ENCODE data around the gene PTPRO. TPM values are rescaled to one million over a fixed set of nuclear protein-coding genes. Genes with fewer than 3 reads are reported as not detected.

The PTPRO gene
- total RNA-seq, 6 experiments from 2014 or later: 0.07 to 0.19 (median 0.09) TPM; not detected in 1

DNA sequence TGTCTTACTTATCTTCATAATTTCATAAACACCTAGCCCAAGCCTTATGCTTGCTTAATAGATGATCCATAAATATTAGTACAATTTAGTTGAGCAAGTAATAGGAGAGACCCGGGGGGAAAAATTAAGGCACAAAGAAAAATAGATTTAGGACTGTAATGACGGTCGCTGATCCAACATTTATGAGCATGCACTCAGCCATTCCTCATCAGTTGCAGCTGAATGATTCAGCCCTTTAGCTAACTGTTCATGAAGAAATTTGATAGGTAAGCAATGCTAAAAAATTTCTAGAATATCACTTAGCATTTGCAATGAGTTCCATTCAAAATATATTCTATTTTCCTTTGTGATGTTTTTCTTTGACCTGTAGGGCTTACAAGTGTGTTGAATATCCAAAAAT is 163.2 kb downstream of the PTPRO start:
- H3K36me3 Mint-ChIP-seq (ENCODE audit: low read depth): no peaks in the 10 kb centered on the region
- H3K27me3 Mint-ChIP-seq (ENCODE audit: insufficient read depth): peaks cover 3% of the 10 kb centered on the region; the same call in 1 of the 2 replicates
- no peaks in the 10 kb centered on the region for H3K9me3 Mint-ChIP-seq

GRCh38 chr12:15486859-15487258 is 164.6 kb downstream of the PTPRO start:
- H3K36me3 Mint-ChIP-seq (ENCODE audit: low read depth): no peaks in the 10 kb centered on the region
- no peak for DNase-seq
- TF ChIP-seq, protein P1, sequence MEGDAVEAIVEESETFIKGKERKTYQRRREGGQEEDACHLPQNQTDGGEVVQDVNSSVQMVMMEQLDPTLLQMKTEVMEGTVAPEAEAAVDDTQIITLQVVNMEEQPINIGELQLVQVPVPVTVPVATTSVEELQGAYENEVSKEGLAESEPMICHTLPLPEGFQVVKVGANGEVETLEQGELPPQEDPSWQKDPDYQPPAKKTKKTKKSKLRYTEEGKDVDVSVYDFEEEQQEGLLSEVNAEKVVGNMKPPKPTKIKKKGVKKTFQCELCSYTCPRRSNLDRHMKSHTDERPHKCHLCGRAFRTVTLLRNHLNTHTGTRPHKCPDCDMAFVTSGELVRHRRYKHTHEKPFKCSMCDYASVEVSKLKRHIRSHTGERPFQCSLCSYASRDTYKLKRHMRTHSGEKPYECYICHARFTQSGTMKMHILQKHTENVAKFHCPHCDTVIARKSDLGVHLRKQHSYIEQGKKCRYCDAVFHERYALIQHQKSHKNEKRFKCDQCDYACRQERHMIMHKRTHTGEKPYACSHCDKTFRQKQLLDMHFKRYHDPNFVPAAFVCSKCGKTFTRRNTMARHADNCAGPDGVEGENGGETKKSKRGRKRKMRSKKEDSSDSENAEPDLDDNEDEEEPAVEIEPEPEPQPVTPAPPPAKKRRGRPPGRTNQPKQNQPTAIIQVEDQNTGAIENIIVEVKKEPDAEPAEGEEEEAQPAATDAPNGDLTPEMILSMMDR (IDR thresholded peaks at IDR 0.05): no peak
- H3K9me3 Mint-ChIP-seq: no peaks in the 10 kb centered on the region
- no peak overlapping the region for H3K4me3 Mint-ChIP-seq
- no peaks in the 10 kb centered on the region for H3K4me1 Mint-ChIP-seq (ENCODE audit: low read depth)
- no peak overlapping the region for H3K27ac Mint-ChIP-seq
- peaks cover 3% of the 10 kb centered on the region; the same call in 1 of the 2 replicates for H3K27me3 Mint-ChIP-seq (ENCODE audit: insufficient read depth)

More for the DNA sequence above, 163.2 kb downstream of the PTPRO start:
- no peak overlapping the region for H3K4me3 Mint-ChIP-seq
- TF ChIP-seq, protein P1 (IDR thresholded peaks at IDR 0.05): no peak
- no peaks in the 10 kb centered on the region for H3K4me1 Mint-ChIP-seq (ENCODE audit: low read depth)
- no peak overlapping the region for H3K27ac Mint-ChIP-seq
- DNase-seq: no peak

DNA sequence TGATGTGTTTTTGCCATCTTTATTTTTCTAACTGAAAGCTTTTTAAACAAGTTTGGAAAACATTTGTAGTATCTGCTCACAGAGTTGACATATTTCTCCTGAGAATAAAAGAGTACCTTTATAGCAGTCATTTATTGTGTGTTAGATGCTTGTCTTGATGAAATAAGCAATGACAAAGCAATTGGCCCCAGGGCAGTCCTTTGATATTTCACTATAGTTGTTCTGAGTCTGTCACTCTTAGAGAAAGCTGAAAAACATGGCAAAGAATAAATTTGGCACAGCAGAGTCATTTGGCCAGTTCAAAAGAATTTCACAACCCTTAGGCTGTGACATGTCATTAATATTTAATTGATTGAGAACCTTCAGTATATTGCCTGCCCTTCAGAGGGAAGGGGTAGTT is 166.2 kb downstream of the PTPRO start:
- TF ChIP-seq, protein P1 (IDR thresholded peaks at IDR 0.05): no peak
- DNase-seq: no peak
- Mint-ChIP-seq H3K4me1 (ENCODE audit: low read depth) (no peaks in the 10 kb centered on the region), H3K36me3 (ENCODE audit: low read depth) (no peaks in the 10 kb centered on the region), H3K27me3 (ENCODE audit: insufficient read depth) (peaks cover 3% of the 10 kb centered on the region; the same call in 1 of the 2 replicates), H3K27ac (no peak overlapping the region), H3K4me3 (no peak overlapping the region), H3K9me3 (no peaks in the 10 kb centered on the region)

GRCh38 chr12:15494329-15495046 is 172.2 kb downstream of the PTPRO start:
- no peaks in the 10 kb centered on the region for H3K9me3 Mint-ChIP-seq
- no peaks in the 10 kb centered on the region for H3K36me3 Mint-ChIP-seq (ENCODE audit: low read depth)
- no peak overlapping the region for H3K27ac Mint-ChIP-seq
- no peak overlapping the region for H3K4me3 Mint-ChIP-seq
- no peak for DNase-seq
- no peaks in the 10 kb centered on the region for H3K4me1 Mint-ChIP-seq (ENCODE audit: low read depth)
- TF ChIP-seq, protein P1 (IDR thresholded peaks at IDR 0.05): no peak
- H3K27me3 Mint-ChIP-seq (ENCODE audit: insufficient read depth): no peaks in the 10 kb centered on the region

DNA sequence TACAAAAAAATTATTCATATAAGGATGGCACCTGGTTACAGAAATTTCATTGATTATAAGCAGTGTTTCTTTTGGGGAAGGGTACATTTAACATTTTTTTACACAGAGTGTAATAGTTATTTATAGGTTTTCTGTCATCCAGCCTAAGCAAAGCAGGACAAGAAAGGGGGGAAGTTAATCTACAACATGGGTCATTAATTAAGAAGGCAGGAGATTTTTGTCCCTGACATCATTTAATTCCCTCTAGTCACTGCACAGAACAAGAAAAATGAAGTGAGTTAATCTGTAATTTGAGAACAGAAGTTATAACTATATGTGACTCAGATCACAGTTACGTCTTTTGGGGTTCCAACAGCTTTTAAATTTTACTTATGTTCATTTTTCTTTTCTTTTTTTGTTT is 173.4 kb downstream of the PTPRO start:
- TF ChIP-seq, protein P1 (IDR thresholded peaks at IDR 0.05): no peak
- no peaks in the 10 kb centered on the region for H3K27me3 Mint-ChIP-seq (ENCODE audit: insufficient read depth)
- H3K36me3 Mint-ChIP-seq (ENCODE audit: low read depth): no peaks in the 10 kb centered on the region
- no peak overlapping the region for H3K27ac Mint-ChIP-seq
- no peaks in the 10 kb centered on the region for H3K9me3 Mint-ChIP-seq
- H3K4me3 Mint-ChIP-seq: no peak overlapping the region
- H3K4me1 Mint-ChIP-seq (ENCODE audit: low read depth): no peaks in the 10 kb centered on the region
- DNase-seq: no peak
